Brain microvascular endothelial cell (primary cell): ENCODE results near the gene MRNIP.

Experiments used
- DNase-seq: peaks from one replicate; pipeline ENCODE4 v3.0.0-alpha.2; 2020
- H3K27ac ChIP-seq: fragments of 250-450 bp; sonication (Bioruptor Pico); 2 replicates; pipeline ENCODE4 v1.5.1; 2020; ENCODE audit warnings: mild to moderate bottlenecking, moderate library complexity
- H3K27me3 ChIP-seq: fragments of 250-450 bp; sonication (Bioruptor Pico); replicated peaks from 2 replicates; pipeline ENCODE4 v1.5.1; 2020; ENCODE audit warnings: mild to moderate bottlenecking
- H3K36me3 ChIP-seq: fragments of 250-450 bp; sonication (Bioruptor Pico); replicated peaks from 2 replicates; pipeline ENCODE4 v1.5.1; 2020; ENCODE audit warnings: mild to moderate bottlenecking
- H3K4me3 ChIP-seq: 2 replicates; pipeline ENCODE4 v1.5.1; 2011; ENCODE audit warnings: low read depth, mild to moderate bottlenecking, control low read depth, low read length, moderate library complexity
- in situ Hi-C: cut with HindIII; loops from 2 replicates; pipeline ENCODE4 v1.10.0; 2017; ENCODE audit warnings: low sequenced_read_pairs, low pct_ligation_motif_present
- TF ChIP-seq, protein P1 (sequence below): IDR thresholded peaks from 2 replicates; pipeline ENCODE4 v1.5.1; 2011; ENCODE audit warnings: low read depth, mild to moderate bottlenecking, moderate library complexity, low read length, control low read depth, inconsistent platforms; ENCODE audit errors: missing control alignments

MRNIP gene

GRCh38 chr5:179879690-179880010 is 21.0 kb upstream of the MRNIP start:
- Histone ChIP-seq H3K36me3 (peaks cover 23% of the 10 kb centered on the region), H3K27me3 (no peaks in the 10 kb centered on the region), H3K4me3 (no peak overlapping the region), H3K27ac (no peak overlapping the region)
- no peak for DNase-seq
- in situ Hi-C loops = no loop called here
- TF ChIP-seq, protein P1, sequence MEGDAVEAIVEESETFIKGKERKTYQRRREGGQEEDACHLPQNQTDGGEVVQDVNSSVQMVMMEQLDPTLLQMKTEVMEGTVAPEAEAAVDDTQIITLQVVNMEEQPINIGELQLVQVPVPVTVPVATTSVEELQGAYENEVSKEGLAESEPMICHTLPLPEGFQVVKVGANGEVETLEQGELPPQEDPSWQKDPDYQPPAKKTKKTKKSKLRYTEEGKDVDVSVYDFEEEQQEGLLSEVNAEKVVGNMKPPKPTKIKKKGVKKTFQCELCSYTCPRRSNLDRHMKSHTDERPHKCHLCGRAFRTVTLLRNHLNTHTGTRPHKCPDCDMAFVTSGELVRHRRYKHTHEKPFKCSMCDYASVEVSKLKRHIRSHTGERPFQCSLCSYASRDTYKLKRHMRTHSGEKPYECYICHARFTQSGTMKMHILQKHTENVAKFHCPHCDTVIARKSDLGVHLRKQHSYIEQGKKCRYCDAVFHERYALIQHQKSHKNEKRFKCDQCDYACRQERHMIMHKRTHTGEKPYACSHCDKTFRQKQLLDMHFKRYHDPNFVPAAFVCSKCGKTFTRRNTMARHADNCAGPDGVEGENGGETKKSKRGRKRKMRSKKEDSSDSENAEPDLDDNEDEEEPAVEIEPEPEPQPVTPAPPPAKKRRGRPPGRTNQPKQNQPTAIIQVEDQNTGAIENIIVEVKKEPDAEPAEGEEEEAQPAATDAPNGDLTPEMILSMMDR = no peak

GRCh38 chr5:179879003-179879689 is 20.5 kb upstream of the MRNIP start:
- no peak for DNase-seq
- TF ChIP-seq, protein P1 = no peak
- Histone ChIP-seq H3K36me3 (peaks cover 22% of the 10 kb centered on the region), H3K27ac (no peak overlapping the region), H3K27me3 (no peaks in the 10 kb centered on the region), H3K4me3 (no peak overlapping the region)
- in situ Hi-C loops = no loop called here

DNA sequence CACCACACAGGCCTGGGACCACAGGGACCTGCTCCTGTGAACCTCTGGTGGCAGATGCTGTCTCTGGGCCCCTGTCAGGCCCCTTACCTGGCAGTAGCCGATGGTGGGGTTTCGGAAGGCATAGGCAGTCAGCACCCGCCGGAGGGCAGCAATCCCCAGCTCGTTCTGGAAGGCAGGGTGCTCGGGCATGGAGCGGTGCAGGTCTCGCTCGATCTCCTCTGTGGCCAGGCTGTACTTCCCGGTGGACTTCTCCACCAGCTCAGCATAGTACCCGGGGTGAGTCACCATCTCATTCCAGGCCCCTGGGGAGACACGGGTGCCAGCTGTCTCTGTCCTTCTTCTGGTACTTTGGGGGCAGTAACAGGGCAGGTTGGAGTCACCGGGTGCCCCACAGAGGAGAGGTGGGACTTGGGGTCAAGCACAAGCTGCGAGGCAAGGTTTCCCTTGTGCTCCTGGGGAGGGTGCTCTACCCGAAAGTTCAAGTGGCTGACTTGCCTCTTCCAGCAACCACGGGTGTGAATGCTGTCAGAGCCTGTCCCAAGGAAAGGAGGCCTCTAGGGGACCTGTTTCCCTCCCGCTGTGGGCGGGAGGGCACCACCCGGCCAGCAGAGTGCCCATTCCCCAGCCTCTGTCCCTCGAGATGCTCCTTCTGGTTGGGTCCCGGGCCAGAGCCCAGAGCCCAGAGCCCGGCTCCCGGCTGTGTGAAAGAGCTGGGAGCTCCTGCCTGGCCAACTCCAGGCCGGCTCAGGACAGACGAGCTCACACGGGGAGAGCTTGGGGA is 19.8 kb upstream of the MRNIP start:
- DNase-seq = no peak
- H3K27ac ChIP-seq = no peak overlapping the region
- TF ChIP-seq, protein P1 = no peak
- peaks cover 16% of the 10 kb centered on the region for H3K36me3 ChIP-seq
- H3K27me3 ChIP-seq = no peaks in the 10 kb centered on the region
- in situ Hi-C loops = no loop called here
- no peak overlapping the region for H3K4me3 ChIP-seq

DNA sequence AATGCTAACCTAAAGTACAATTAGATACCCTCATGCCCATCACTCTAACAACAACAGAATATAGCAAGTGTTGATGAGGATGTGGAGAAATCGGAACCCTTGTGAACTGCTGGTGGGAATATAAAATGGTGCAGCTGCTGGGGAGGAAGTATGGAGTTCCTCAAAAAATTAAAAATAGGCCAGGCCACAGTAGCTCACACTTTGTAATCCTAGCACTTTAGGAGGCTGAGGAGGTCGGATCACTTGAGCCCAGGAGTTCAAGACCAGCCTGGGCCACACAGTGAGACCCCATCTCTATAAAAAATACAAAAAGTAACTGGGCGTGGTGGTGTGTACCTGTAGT is 18.0 kb upstream of the MRNIP start:
- in situ Hi-C loops = no loop called here

DNA sequence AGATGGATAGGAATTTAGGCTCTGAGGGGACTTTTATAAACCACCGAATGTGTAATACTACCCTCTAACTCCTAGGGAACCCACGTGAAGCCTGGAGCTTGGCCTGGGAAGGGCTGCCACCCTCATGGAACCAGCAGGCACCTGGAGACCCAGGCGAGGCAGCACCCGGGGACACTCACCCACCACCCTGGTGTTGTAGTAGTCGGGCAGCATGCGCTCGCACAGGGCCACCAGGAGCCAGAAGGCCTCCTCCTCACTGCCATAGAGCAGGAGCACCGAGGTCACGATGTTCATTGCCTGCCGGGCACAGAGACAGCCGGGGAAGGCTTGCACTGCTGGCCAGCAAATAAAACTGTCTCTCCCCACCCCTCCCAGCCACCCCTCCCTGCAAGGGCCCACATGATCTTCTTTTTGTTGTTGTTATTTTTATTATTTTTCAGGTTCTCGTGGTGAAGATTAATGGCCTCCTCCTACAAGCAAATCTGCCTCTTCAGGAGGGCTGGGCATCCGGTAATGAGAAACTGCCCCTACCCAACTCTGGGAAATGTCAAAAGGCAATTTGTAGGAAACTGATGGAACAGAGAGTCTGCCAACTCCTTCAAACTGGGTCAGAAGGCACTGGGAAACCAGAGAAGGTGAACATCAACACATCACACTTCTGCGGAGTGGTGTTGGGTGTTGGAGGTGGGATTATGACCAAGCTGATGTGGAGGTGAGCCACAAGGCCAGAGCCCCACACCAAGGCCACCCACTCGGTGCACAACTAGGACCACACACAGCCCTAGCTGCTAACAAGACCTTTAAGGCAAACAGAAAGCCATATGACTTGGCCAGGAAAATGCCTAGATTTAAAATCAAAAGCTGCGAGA is 17.4 kb upstream of the MRNIP start:
- Histone ChIP-seq H3K27me3 (no peaks in the 10 kb centered on the region), H3K4me3 (no peak overlapping the region), H3K36me3 (peaks cover 26% of the 10 kb centered on the region), H3K27ac (no peak overlapping the region)
- TF ChIP-seq, protein P1 = no peak
- no peak for DNase-seq
- in situ Hi-C loops = no loop called here

More for the DNA sequence above, 18.0 kb upstream of the MRNIP start:
- no peak for DNase-seq
- Histone ChIP-seq H3K27ac (no peak overlapping the region), H3K4me3 (no peak overlapping the region), H3K27me3 (no peaks in the 10 kb centered on the region), H3K36me3 (peaks cover 22% of the 10 kb centered on the region)
- TF ChIP-seq, protein P1 = no peak
